GM03348 (cell line): Measurements from ENCODE around the gene SAMD4A.

Experiments used
- DNase-seq: peaks from one replicate; pipeline ENCODE4 v3.0.0; 2012; ENCODE audit warnings: low spot score

The SAMD4A gene, protein sequence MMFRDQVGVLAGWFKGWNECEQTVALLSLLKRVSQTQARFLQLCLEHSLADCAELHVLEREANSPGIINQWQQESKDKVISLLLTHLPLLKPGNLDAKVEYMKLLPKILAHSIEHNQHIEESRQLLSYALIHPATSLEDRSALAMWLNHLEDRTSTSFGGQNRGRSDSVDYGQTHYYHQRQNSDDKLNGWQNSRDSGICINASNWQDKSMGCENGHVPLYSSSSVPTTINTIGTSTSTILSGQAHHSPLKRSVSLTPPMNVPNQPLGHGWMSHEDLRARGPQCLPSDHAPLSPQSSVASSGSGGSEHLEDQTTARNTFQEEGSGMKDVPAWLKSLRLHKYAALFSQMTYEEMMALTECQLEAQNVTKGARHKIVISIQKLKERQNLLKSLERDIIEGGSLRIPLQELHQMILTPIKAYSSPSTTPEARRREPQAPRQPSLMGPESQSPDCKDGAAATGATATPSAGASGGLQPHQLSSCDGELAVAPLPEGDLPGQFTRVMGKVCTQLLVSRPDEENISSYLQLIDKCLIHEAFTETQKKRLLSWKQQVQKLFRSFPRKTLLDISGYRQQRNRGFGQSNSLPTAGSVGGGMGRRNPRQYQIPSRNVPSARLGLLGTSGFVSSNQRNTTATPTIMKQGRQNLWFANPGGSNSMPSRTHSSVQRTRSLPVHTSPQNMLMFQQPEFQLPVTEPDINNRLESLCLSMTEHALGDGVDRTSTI

GRCh38 chr14:54566410-54567223, at the start of gene SAMD4A:
SAMD4A (plus strand) TSS chr14:54567128; CDS start chr14:54567917, 789 bp downstream.
- peak; percentile 81 for DNase-seq

GRCh38 chr14:54524410-54524809, 42.5 kb upstream of the SAMD4A start:
- DNase-seq: no peak

DNA sequence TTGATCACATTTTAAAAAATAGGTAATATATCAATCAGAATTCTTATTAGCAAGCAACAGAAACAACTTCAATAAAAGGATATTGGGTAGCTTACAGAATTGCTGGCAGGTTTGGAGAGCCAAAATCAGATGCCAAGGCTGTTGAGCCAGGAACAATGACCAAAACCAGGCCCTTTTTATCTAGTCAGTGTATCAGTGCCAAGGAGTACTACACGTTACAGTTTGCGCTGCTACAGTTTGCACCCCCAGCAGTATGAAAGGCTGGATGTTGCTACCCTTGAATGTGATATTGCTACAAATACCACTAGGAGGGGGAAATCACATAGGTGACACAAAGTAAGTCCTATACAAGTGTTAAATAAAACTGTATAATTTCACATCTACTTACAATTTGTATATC, 38.0 kb upstream of the SAMD4A start:
- DNase-seq: no peak

DNA sequence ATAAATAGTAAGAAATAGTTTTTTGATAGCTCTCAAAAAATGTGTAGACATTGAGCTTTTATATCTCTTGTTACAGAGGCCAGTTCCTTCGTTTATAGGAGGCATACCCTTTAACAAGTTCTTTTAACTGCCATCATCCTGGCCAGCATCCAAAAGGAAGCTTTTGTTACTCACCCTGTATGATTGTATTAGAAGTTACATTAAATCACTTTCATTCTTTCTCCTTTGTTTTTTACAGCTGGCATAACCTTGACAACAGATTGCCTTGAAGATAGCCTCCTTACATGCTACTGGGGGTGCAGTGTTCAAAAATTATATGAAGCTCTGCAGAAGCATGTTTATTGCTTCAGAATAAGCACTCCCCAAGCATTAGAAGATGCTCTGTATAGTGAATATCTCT, 37.1 kb upstream of the SAMD4A start:
- peak; percentile 8 for DNase-seq

GRCh38 chr14:54532111-54533012, 34.6 kb upstream of the SAMD4A start:
- no peak for DNase-seq

GRCh38 chr14:54533100-54533499, 33.8 kb upstream of the SAMD4A start:
- no peak for DNase-seq

GRCh38 chr14:54535126-54535525, 31.8 kb upstream of the SAMD4A start:
- DNase-seq: no peak

DNA sequence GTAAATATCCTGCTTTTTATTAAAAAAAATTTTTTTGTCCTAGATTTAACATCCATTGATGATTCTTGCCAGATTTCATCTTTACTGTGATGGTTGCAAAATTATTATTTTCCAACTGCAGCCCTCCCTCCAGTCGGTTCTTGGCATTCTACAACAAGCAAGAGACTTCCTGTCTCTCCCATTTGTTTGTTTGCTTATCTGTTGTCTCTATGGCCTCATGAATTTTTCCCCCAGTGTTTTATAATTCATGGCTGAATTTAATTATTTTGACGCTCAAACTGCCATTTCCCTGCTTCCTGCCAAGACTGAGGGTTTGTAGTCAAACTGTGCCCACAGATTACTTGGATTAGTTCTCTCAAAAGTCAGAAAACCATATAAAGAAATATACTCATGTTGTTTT, 31.3 kb upstream of the SAMD4A start:
- DNase-seq: no peak

DNA sequence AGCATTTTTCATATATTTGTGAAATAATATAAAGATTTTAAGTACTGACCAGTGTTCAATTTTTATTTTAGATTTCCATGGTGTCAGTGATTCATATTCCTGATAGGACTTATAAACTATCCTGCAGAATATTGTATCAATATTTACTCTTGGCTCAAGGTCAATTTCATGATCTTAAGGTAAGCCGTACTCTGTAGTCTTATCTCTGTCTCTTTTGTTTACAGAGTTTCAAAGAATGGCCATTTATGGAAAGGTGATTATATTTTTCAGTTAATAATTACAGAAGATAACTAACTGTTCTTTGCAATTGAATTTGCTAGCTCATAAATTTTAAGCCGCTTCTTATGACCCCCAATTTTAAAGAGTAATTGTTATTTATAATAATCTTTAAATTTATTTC, 29.3 kb upstream of the SAMD4A start:
- no peak for DNase-seq

- no peak for DNase-seq
These were observed 28.9 kb upstream of the SAMD4A start for GRCh38 chr14:54538055-54538454.

- DNase-seq: no peak
These were observed 19.3 kb upstream of the SAMD4A start for GRCh38 chr14:54547583-54547982.

DNA sequence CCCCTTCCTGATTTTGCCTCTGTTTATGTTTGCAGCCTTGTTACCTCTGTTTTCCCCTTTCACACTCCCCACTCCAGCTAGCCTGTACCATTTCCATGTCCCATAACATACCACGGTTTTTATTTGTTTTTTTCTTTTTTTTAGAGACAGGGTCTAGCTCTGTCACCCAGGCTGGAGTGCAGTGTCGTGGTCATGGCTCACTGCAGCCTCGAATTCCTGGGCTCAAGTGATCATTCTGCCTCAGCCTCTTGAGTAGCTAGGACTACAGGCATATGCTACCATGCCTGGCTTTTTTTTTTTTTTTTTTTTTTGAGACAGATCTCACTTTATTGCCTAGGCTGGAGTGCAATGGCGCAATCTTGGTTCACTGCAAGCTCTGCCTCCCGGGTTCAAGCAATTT, 18.4 kb upstream of the SAMD4A start:
- no peak for DNase-seq

DNA sequence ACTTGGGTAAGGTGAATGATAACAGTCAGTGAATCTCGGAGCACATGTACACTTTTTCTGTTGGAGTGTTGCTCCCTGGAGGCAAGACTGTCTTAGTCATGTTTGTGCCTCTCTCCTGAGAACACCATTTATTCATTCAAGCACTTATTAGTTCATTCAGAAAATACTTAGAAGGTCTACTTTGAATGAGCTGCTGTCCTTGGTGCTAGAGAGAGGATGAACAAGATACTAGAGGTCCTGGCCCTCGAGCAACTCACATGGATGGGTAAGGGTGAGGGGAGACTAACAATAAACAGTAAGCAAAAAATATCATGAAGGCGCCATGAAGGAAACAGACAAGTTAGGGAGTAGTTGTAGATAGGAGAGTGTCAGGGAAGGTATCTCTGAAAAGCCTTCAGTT, 17.1 kb upstream of the SAMD4A start:
- DNase-seq: no peak

DNA sequence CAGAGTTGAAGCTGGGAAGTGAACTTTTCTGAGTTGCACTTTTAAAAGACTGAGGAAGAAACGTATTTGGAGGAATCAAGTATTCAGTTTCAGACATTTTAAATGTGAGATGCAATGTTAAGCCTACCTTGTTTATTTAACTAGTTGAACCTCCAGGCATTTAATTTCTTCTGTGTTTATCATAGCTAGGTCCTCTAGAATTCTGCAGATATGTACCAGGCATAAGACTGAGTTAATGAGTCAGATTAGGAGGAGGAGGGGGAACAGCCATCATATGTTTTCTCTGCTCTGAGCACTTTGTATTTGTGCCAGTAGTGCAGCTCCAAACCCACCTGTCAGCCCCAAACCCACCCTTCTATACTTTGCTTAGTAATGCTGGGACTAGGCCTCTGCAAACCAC, 16.4 kb upstream of the SAMD4A start:
- no peak for DNase-seq

DNA sequence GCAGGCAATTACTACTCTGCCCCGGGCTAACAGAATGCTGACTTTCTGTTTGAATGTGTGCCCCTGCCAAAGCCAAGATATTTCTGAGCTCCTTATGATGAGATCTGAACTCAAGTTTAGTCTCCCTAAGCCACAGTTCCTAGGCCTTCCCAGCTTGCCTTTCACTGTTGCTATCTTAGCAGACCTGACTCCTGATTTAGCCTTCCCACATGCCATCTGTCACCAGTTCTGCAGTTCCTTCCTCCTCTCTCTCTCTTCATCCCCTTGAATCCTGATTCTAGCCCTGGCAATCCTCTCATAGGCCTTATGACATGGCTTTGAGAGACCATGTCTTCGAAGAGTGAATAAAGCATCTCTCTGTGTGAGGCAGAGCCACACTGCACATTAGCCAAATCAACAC, 12.5 kb upstream of the SAMD4A start:
- no peak for DNase-seq

DNA sequence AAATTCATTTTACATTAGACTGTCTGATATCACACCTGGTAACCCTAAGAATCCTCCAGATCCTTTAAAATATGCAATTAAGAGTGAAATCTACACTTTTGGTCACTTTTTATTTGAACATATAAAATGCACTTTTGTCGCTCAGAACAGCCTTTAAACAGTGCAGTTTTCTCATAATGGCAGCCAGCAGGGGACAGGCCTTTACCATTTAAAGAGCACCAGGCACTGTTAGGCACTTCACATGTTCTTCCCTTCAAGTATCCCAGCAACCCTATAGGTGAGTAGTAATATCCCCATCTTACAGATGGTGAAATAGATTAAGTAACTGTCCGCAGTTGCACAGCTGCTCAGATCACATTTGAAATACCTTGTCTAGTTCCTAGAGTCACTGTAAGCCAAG, 11.3 kb upstream of the SAMD4A start:
- no peak for DNase-seq

DNA sequence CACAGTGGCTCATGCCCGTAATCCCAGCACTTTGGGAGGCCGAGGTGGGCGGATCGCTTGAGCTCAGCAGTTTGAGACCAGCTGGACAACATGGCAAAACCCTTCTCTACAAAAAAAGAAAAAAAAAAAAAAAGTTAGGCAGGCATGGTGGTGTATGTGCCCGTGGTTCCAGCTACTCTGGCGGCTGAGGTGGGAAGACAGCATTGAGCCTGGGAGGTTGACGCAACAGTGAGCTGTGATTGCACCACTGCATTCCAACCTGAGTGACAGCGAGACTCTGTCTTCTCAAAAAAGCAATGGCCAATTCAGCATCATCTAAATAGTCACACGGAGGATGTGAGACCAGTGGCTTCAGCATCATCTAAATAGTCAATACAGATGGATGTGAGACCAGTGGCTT, 10.4 kb upstream of the SAMD4A start:
- no peak for DNase-seq

- peak; percentile 72 for DNase-seq
These were observed 4.6 kb upstream of the SAMD4A start for GRCh38 chr14:54562334-54562733.

GRCh38 chr14:54564071-54564867, 2.7 kb upstream of the SAMD4A start:
- DNase-seq: peak; percentile 14

- peak; percentile 59 for DNase-seq
These were observed 1.8 kb upstream of the SAMD4A start for GRCh38 chr14:54564868-54565784.
